ENCODE measurements around the gene CRYBG3. TPM values are rescaled to one million over a fixed set of nuclear protein-coding genes. Genes with fewer than 3 reads are reported as not detected.
A peak's percentile ranks its signal among the peaks of the same experiment; 100 is the strongest.

The CRYBG3 gene
- total and polyA plus RNA-seq, 4 experiments from 2014 or later = 0.83 to 12.3 (median 7.5) TPM

- CTCF ChIA-PET (ENCODE audit: partially characterized antibody) = interaction anchor here (0.9 to 2.0 kb wide), 3 partner anchors 16 to 160 kb away, joined by 3 to 7 read pairs (median 3); no protein-coding TSS in a partner anchor
- H3K4me3 Mint-ChIP-seq = no peak overlapping the region
- peak overlapping the region in 3 of 7 donors; percentile 3 to 73 (median 13) for H3K27ac Mint-ChIP-seq
Observed at GRCh38 chr3:97948351-97949109, 126.7 kb downstream of the CRYBG3 start.

GRCh38 chr3:97949110-97949485 is 127.3 kb downstream of the CRYBG3 start:
- CTCF ChIA-PET (ENCODE audit: partially characterized antibody) = interaction anchor here (2.0 kb wide), 1 partner anchor 155 kb away, joined by 7 read pairs; no protein-coding TSS in a partner anchor
- POLR2A ChIA-PET (ENCODE audit: partially characterized antibody) = no interaction called here
- H3K36me3 ChIP-seq (ENCODE audit: insufficient read depth, low read length) = peaks cover 61% of the 10 kb centered on the region
- H3K27me3 Mint-ChIP-seq = no peaks in the 10 kb centered on the region
- H3K27ac Mint-ChIP-seq = peak overlapping the region in 3 of 7 donors; percentile 4 to 43 (median 18)
- no peak overlapping the region for H3K27ac ChIP-seq (ENCODE audit: low read depth, low read length)
- H3K4me1 Mint-ChIP-seq = peaks cover 0 to 5% (median 2%) of the 10 kb centered on the region in 4 donors
- no peak overlapping the region for H3K4me3 Mint-ChIP-seq
- no peak for DNase-seq
- intact Hi-C loops (cut with micrococcal nuclease) = no loop called here
- no peaks in the 10 kb centered on the region for H3K4me1 ChIP-seq (ENCODE audit: insufficient read depth, low read length)
- no peak overlapping the region for H3K4me3 ChIP-seq (ENCODE audit: low read length in 2 of 2)
- peaks cover 60 to 89% of the 10 kb centered on the region in 2 donors for H3K36me3 Mint-ChIP-seq
- H3K27me3 ChIP-seq (ENCODE audit: insufficient read depth, low read length) = no peaks in the 10 kb centered on the region
- H3K9me3 ChIP-seq (ENCODE audit: control insufficient read depth in 1 of 2, low read length in 2 of 2) = no peaks in the 10 kb centered on the region
- H3K9me3 Mint-ChIP-seq = peaks cover 0 to 2% (median 0%) of the 10 kb centered on the region in 8 donors

More at GRCh38 chr3:97948351-97949109, 126.7 kb downstream of the CRYBG3 start:
- Mint-ChIP-seq H3K36me3 (peaks cover 63 to 91% of the 10 kb centered on the region in 2 donors), H3K27me3 (no peaks in the 10 kb centered on the region), H3K4me1 (peaks cover 0 to 5% (median 2%) of the 10 kb centered on the region in 4 donors), H3K9me3 (peaks cover 0 to 2% (median 0%) of the 10 kb centered on the region in 8 donors)
- intact Hi-C loops (cut with micrococcal nuclease) = no loop called here
- H3K9me3 ChIP-seq (ENCODE audit: control insufficient read depth in 1 of 2, low read length in 2 of 2) = no peaks in the 10 kb centered on the region
- H3K36me3 ChIP-seq (ENCODE audit: insufficient read depth, low read length) = peaks cover 58% of the 10 kb centered on the region
- POLR2A ChIA-PET (ENCODE audit: partially characterized antibody) = interaction anchor here (0.8 kb wide), 1 partner anchor 127 kb away, joined by 3 read pairs; the partner anchor contains the start of gene CRYBG3
- no peak overlapping the region for H3K27ac ChIP-seq (ENCODE audit: low read depth, low read length)
- no peaks in the 10 kb centered on the region for H3K27me3 ChIP-seq (ENCODE audit: insufficient read depth, low read length)
- H3K4me3 ChIP-seq (ENCODE audit: low read length in 2 of 2) = no peak overlapping the region
- no peaks in the 10 kb centered on the region for H3K4me1 ChIP-seq (ENCODE audit: insufficient read depth, low read length)
- no peak for DNase-seq

GRCh38 chr3:97949743-97950142 is 127.9 kb downstream of the CRYBG3 start:
- no peak overlapping the region for H3K4me3 Mint-ChIP-seq
- H3K27me3 ChIP-seq (ENCODE audit: insufficient read depth, low read length) = no peaks in the 10 kb centered on the region
- no peak overlapping the region for H3K27ac ChIP-seq (ENCODE audit: low read depth, low read length)
- H3K9me3 Mint-ChIP-seq = peaks cover 0 to 2% (median 0%) of the 10 kb centered on the region in 8 donors
- H3K36me3 Mint-ChIP-seq = peaks cover 64 to 94% of the 10 kb centered on the region in 2 donors
- H3K4me1 ChIP-seq (ENCODE audit: insufficient read depth, low read length) = no peaks in the 10 kb centered on the region
- ChIA-PET CTCF (ENCODE audit: partially characterized antibody) (interaction anchor here (1.5 to 2.0 kb wide), 2 partner anchors 74 to 156 kb away, joined by 5 to 7 read pairs; no protein-coding TSS in a partner anchor), POLR2A (ENCODE audit: partially characterized antibody) (no interaction called here)
- H3K4me1 Mint-ChIP-seq = peaks cover 0 to 5% (median 2%) of the 10 kb centered on the region in 4 donors
- H3K27me3 Mint-ChIP-seq = no peaks in the 10 kb centered on the region
- H3K4me3 ChIP-seq (ENCODE audit: low read length in 2 of 2) = no peak overlapping the region
- DNase-seq = no peak
- intact Hi-C loops (cut with micrococcal nuclease) = no loop called here
- peaks cover 63% of the 10 kb centered on the region for H3K36me3 ChIP-seq (ENCODE audit: insufficient read depth, low read length)
- H3K9me3 ChIP-seq (ENCODE audit: control insufficient read depth in 1 of 2, low read length in 2 of 2) = no peaks in the 10 kb centered on the region
- H3K27ac Mint-ChIP-seq = peak overlapping the region in 3 of 7 donors; percentile 15 to 48 (median 43)

GRCh38 chr3:97950360-97950759 is 128.5 kb downstream of the CRYBG3 start:
- Histone ChIP-seq H3K4me3 (ENCODE audit: low read length in 2 of 2) (no peak overlapping the region), H3K36me3 (ENCODE audit: insufficient read depth, low read length) (peaks cover 57% of the 10 kb centered on the region), H3K4me1 (ENCODE audit: insufficient read depth, low read length) (no peaks in the 10 kb centered on the region), H3K27me3 (ENCODE audit: insufficient read depth, low read length) (no peaks in the 10 kb centered on the region), H3K9me3 (ENCODE audit: control insufficient read depth in 1 of 2, low read length in 2 of 2) (no peaks in the 10 kb centered on the region), H3K27ac (ENCODE audit: low read depth, low read length) (no peak overlapping the region)
- H3K4me3 Mint-ChIP-seq = no peak overlapping the region
- POLR2A ChIA-PET (ENCODE audit: partially characterized antibody) = no interaction called here
- peak overlapping the region in 2 of 7 donors; percentile 11 to 26 for H3K27ac Mint-ChIP-seq
- H3K27me3 Mint-ChIP-seq = no peaks in the 10 kb centered on the region
- intact Hi-C loops (cut with micrococcal nuclease) = no loop called here
- H3K4me1 Mint-ChIP-seq = peaks cover 0 to 5% (median 3%) of the 10 kb centered on the region in 4 donors
- peaks cover 69 to 95% of the 10 kb centered on the region in 2 donors for H3K36me3 Mint-ChIP-seq
- DNase-seq = no peak
- peaks cover 0 to 2% (median 0%) of the 10 kb centered on the region in 8 donors for H3K9me3 Mint-ChIP-seq
- CTCF ChIA-PET (ENCODE audit: partially characterized antibody) = interaction anchor here (1.5 to 2.0 kb wide), 2 partner anchors 74 to 156 kb away, joined by 5 to 7 read pairs; no protein-coding TSS in a partner anchor

- Histone ChIP-seq H3K27ac (ENCODE audit: low read depth, low read length) (no peak overlapping the region), H3K4me3 (ENCODE audit: low read length in 2 of 2) (no peak overlapping the region), H3K36me3 (ENCODE audit: insufficient read depth, low read length) (peaks cover 50% of the 10 kb centered on the region), H3K27me3 (ENCODE audit: insufficient read depth, low read length) (no peaks in the 10 kb centered on the region), H3K9me3 (ENCODE audit: control insufficient read depth in 1 of 2, low read length in 2 of 2) (no peaks in the 10 kb centered on the region), H3K4me1 (ENCODE audit: insufficient read depth, low read length) (no peaks in the 10 kb centered on the region)
- Mint-ChIP-seq H3K27me3 (no peaks in the 10 kb centered on the region), H3K36me3 (peaks cover 58 to 88% of the 10 kb centered on the region in 2 donors), H3K27ac (peak overlapping the region in 1 of 7 donors; percentile 42), H3K4me3 (no peak overlapping the region), H3K4me1 (peaks cover 0 to 5% (median 2%) of the 10 kb centered on the region in 4 donors), H3K9me3 (peaks cover 0 to 2% (median 0%) of the 10 kb centered on the region in 8 donors)
- POLR2A ChIA-PET (ENCODE audit: partially characterized antibody) = no interaction called here
- no peak for DNase-seq
- intact Hi-C loops (cut with micrococcal nuclease) = no loop called here
- CTCF ChIA-PET (ENCODE audit: partially characterized antibody) = interaction anchor here (1.1 to 1.5 kb wide), 2 partner anchors 19 to 70 kb away, joined by 3 to 5 read pairs; no protein-coding TSS in a partner anchor
Observed at GRCh38 chr3:97952280-97952679, 130.5 kb downstream of the CRYBG3 start.

GRCh38 chr3:97952872-97953271 is 131.1 kb downstream of the CRYBG3 start:
- peaks cover 50% of the 10 kb centered on the region for H3K36me3 ChIP-seq (ENCODE audit: insufficient read depth, low read length)
- intact Hi-C loops (cut with micrococcal nuclease) = no loop called here

More at GRCh38 chr3:97952872-97953271, 131.1 kb downstream of the CRYBG3 start:
- Histone ChIP-seq H3K27me3 (ENCODE audit: insufficient read depth, low read length) (no peaks in the 10 kb centered on the region), H3K4me1 (ENCODE audit: insufficient read depth, low read length) (no peaks in the 10 kb centered on the region), H3K27ac (ENCODE audit: low read depth, low read length) (no peak overlapping the region), H3K9me3 (ENCODE audit: control insufficient read depth in 1 of 2, low read length in 2 of 2) (no peaks in the 10 kb centered on the region), H3K4me3 (ENCODE audit: low read length in 2 of 2) (no peak overlapping the region)
- CTCF ChIA-PET (ENCODE audit: partially characterized antibody) = interaction anchor here (1.5 to 1.9 kb wide), 2 partner anchors 70 to 131 kb away, joined by 4 to 5 read pairs; partner anchors contain the start of gene CRYBG3
- POLR2A ChIA-PET (ENCODE audit: partially characterized antibody) = interaction anchor here (0.6 kb wide), 1 partner anchor 612 kb away, joined by 4 read pairs; no protein-coding TSS in a partner anchor
- peaks cover 59 to 86% of the 10 kb centered on the region in 2 donors for H3K36me3 Mint-ChIP-seq
- no peak for DNase-seq
- peaks cover 0 to 2% (median 0%) of the 10 kb centered on the region in 8 donors for H3K9me3 Mint-ChIP-seq
- no peaks in the 10 kb centered on the region for H3K27me3 Mint-ChIP-seq
- H3K27ac Mint-ChIP-seq = peak overlapping the region in 3 of 7 donors; percentile 6 to 90 (median 81)
- H3K4me3 Mint-ChIP-seq = peak overlapping the region in 1 of 8 donors; percentile 60
- H3K4me1 Mint-ChIP-seq = peaks cover 0 to 5% (median 2%) of the 10 kb centered on the region in 4 donors

Data from CD4-positive, alpha-beta memory T cell (primary cell).